Kidney epithelial cell (primary cell): ENCODE data around the gene COX15. TPM values are rescaled to one million over a fixed set of nuclear protein-coding genes. Genes with fewer than 3 reads are reported as not detected.

Experiments used
- DNase-seq: peaks from one replicate; pipeline ENCODE4 v3.0.0-alpha.2; 2010; ENCODE audit warnings: low read depth
- H3K27me3 ChIP-seq: 2 replicates; pipeline ENCODE4 v1.6.0; 2011; ENCODE audit warnings: low read length; ENCODE audit not compliant: control insufficient read depth, insufficient read depth
- H3K36me3 ChIP-seq: 2 replicates; pipeline ENCODE4 v1.5.1; 2011; ENCODE audit warnings: low read length; ENCODE audit not compliant: control insufficient read depth, insufficient read depth
- H3K4me3 ChIP-seq: 2 replicates; pipeline ENCODE4 v1.5.1; 2011; ENCODE audit warnings: low read depth, mild to moderate bottlenecking, control low read depth, low read length
- CTCF ChIP-seq: IDR thresholded peaks from 2 replicates; pipeline ENCODE4 v1.5.1; 2011; ENCODE audit warnings: mild to moderate bottlenecking, moderate library complexity, low read length, control low read depth, inconsistent platforms; ENCODE audit not compliant: insufficient read depth, poor library complexity, severe bottlenecking
- total RNA-seq: library from RNA; depleted of rRNA; stranded (reverse); fragments of >200 nt; gene quantifications from 2 replicates; pipeline ENCODE4 v1.2.3, GENCODE V29; 2015

The COX15 gene
- total RNA-seq, 1 donor from 2014 or later = 45.9 TPM

GRCh38 chr10:99711129-99711719 lies 20.7 kb downstream of the COX15 start:
- Histone ChIP-seq H3K27me3 (no peaks in the 10 kb centered on the region), H3K4me3 (no peak overlapping the region), H3K36me3 (no peaks in the 10 kb centered on the region)
- peak; percentile 67 for TF ChIP-seq CTCF
- no peak for DNase-seq

- no peak for DNase-seq
- Histone ChIP-seq H3K36me3 (no peaks in the 10 kb centered on the region), H3K27me3 (no peaks in the 10 kb centered on the region), H3K4me3 (no peak overlapping the region)
- TF ChIP-seq CTCF = no peak
Measured at GRCh38 chr10:99709480-99710229, 22.3 kb downstream of the COX15 start.

GRCh38 chr10:99708428-99709012 lies 23.4 kb downstream of the COX15 start:
- Histone ChIP-seq H3K4me3 (no peak overlapping the region), H3K27me3 (no peaks in the 10 kb centered on the region), H3K36me3 (no peaks in the 10 kb centered on the region)
- no peak for TF ChIP-seq CTCF
- DNase-seq = no peak

- TF ChIP-seq CTCF = no peak
Measured at GRCh38 chr10:99700649-99701048, 31.3 kb downstream of the COX15 start.

GRCh38 chr10:99698504-99699080 lies 33.3 kb downstream of the COX15 start:
- Histone ChIP-seq H3K4me3 (no peak overlapping the region), H3K36me3 (peaks cover 3% of the 10 kb centered on the region), H3K27me3 (no peaks in the 10 kb centered on the region)
- DNase-seq = no peak
- TF ChIP-seq CTCF = no peak

More at GRCh38 chr10:99700649-99701048, 31.3 kb downstream of the COX15 start:
- Histone ChIP-seq H3K36me3 (peaks cover 3% of the 10 kb centered on the region), H3K27me3 (no peaks in the 10 kb centered on the region), H3K4me3 (no peak overlapping the region)
- DNase-seq = no peak
